Myocyte (in vitro differentiated cells): ENCODE results near the gene MBD6. TPM values are rescaled to one million over a fixed set of nuclear protein-coding genes. Genes with fewer than 3 reads are reported as not detected.

Experiments used
- DNase-seq: peaks from one replicate; pipeline ENCODE4 v3.0.0-alpha.2; 2012; ENCODE audit warnings: low read depth
- microRNA counts: library from miRNA; unstranded; fragments of <30 nt; microRNA quantifications from one replicate; lab custom pipeline; 2016
- microRNA-seq: library from miRNA; unstranded; fragments of <30 nt; microRNA quantifications from one replicate; pipeline ENCODE4, GENCODE V29; 2016
- total RNA-seq: library from RNA; depleted of rRNA; stranded (reverse); fragments of >200 nt; gene quantifications from 2 replicates; pipeline ENCODE4 v1.2.3, GENCODE V29; 2014

Gene MBD6
- total RNA-seq, 1 donor from 2014 or later = 8.2 TPM

DNA sequence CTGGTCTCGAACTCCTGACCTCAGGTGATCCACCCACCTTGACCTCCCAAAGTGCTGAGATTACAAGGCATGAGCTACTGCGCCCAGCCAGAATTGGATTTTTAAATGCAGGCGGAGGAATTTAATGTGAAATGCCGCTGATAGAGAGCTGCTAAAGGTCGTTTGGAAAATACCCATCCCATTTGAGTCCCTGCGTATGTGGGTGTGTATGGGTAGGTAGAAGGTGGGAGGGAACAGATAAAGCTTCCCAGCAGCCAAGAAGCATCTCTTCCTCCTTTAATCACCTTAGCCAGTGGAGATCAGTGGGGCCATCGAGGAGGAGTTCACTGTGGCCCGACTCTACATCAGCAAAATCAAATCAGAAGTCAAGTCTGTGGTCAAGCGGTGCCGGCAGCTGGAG is 52.2 kb downstream of the MBD6 start:
- no peak for DNase-seq

DNA sequence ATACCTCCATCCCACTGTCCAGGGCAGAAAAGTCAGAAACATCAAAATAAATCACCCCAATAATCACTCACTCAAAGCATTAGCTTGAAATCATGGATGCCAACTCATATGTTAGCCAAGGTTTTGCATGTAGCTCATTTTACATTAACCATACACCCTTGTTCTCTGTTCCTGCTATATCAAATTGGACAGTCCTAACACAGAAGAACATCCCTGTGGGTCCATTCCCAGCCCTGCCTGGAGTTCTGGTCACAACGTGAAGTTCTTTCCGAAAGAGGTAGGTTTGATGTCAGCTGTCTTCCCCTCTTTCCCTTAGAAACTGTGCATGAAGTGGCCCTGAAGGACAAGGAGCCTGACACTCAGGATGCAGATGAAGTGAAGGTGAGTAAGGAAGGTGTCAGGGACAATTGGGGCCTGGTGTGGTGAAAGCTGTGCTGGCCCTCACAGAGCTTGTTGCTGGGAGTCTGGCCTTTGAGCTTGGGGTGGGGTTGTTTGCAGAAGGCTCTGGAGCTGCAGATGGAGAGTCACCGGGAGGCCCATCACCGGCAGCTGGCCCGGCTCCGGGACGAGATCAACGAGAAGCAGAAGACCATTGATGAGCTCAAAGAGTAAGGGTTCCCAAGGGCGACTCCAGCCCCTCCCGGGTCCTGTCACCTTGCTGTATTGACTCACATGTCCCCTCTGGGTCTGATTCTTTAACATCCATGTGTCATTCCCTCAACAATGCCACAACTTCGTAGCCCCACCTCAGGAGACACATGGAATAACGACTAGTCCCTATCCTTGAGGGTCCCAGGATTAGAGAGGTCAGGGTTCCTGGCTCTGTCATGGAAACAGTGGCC is 53.4 kb downstream of the MBD6 start:
- DNase-seq = no peak

DNA sequence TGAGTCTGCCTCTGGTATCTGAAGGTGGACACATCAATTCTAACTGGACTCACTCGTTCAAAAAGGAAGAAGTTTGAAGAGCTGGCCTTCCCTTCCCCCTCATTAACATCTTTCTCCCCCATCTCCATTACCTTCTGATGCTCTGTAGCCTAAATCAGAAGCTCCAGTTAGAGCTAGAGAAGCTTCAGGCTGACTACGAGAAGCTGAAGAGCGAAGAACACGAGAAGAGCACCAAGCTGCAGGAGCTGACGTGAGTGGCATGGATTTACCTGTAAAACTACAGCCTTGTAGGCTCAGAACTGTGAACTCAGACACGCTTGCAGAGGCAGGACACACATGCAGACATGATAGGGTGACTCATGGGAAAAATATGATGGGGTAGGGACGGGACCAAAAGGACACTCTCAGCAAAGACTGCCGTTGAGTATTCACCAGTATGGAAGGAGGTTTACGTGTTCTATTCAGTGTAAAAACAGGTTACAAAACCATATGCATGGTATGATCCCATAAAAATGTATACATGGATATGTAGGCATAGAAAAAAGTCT is 54.1 kb downstream of the MBD6 start:
- no peak for DNase-seq

GRCh38 chr12:57577981-57578758 is 55.5 kb downstream of the MBD6 start:
- DNase-seq = no peak

GRCh38 chr12:57579011-57579410 is 56.4 kb downstream of the MBD6 start:
- no peak for DNase-seq

MicroRNA genes within 50 kb of the gene (microRNA counts, 767-probe panel; counts per million panel counts)
- microRNA hsa-miR-616-3p (lab: Ali Mortazavi, UCI) = not detected

Small RNA genes lying within 50 kb of the gene (microRNA-seq; reads per million reads assigned to microRNA genes)
- 1.3 reads per million for gene MIR616
- gene MIR6758 = not detected

Other genes with a start within 250 kb of the MBD6 start
- gene R3HDM2, start 91.8 kb upstream of the MBD6 start, total RNA-seq = 20.3 and 24.6 TPM in 2 replicates
- gene INHBC, start 88.0 kb upstream of the MBD6 start, total RNA-seq = not detected in 2 replicates
- 12.2 and 15.7 TPM in 2 replicates for gene INHBE, start 67.5 kb upstream of the MBD6 start, total RNA-seq
- gene GLI1, start 63.0 kb upstream of the MBD6 start, total RNA-seq = 0.56 and 0.78 TPM in 2 replicates
- gene ARHGAP9, start 43.0 kb upstream of the MBD6 start, total RNA-seq = 9.8 and 14.7 TPM in 2 replicates
- 131 and 146 TPM in 2 replicates for gene MARS1, start 34.8 kb upstream of the MBD6 start, total RNA-seq
- 30.0 and 37.1 TPM in 2 replicates for gene DDIT3, start 2.3 kb upstream of the MBD6 start, total RNA-seq
- 170 and 179 TPM in 2 replicates for gene DCTN2, start 24.4 kb downstream of the MBD6 start, total RNA-seq
- gene KIF5A, start 27.2 kb downstream of the MBD6 start, total RNA-seq = not detected in 2 replicates
- gene PIP4K2C, start 68.4 kb downstream of the MBD6 start, total RNA-seq = 15.4 and 20.2 TPM in 2 replicates
- gene DTX3, start 82.0 kb downstream of the MBD6 start, total RNA-seq = 22.1 and 22.5 TPM in 2 replicates
- gene ARHGEF25, start 88.6 kb downstream of the MBD6 start, total RNA-seq = 8.6 and 12.4 TPM in 2 replicates
- gene B4GALNT1, start 110.4 kb downstream of the MBD6 start, total RNA-seq = 2.5 and 3.4 TPM in 2 replicates
- gene OS9, start 171.3 kb downstream of the MBD6 start, total RNA-seq = 288 and 306 TPM in 2 replicates
- 9.8 and 30.2 TPM in 2 replicates for gene AGAP2, start 215.9 kb downstream of the MBD6 start, total RNA-seq
- gene TSPAN31, start 222.2 kb downstream of the MBD6 start, total RNA-seq = 50.7 and 141 TPM in 2 replicates
- gene CDK4, start 229.5 kb downstream of the MBD6 start, total RNA-seq = 175 and 180 TPM in 2 replicates
- 8.7 and 9.1 TPM in 2 replicates for gene MARCHF9, start 232.3 kb downstream of the MBD6 start, total RNA-seq
- 1.2 TPM in 1 of 2 replicates, not detected in the other for gene CYP27B1, start 244.3 kb downstream of the MBD6 start, total RNA-seq
- 9.9 and 13.6 TPM in 2 replicates for gene METTL1, start 249.3 kb downstream of the MBD6 start, total RNA-seq
- 2.7 and 3.1 TPM in 2 replicates for gene EEF1AKMT3, start 249.8 kb downstream of the MBD6 start, total RNA-seq